ENCODE data around the gene CDC42BPB. TPM values are rescaled to one million over a fixed set of nuclear protein-coding genes. Genes with fewer than 3 reads are reported as not detected.

CDC42BPB gene
- polyA plus RNA-seq, 1 donor (not counting 4 experiments of a cell fraction or from before 2014, with no cell fraction given), result 41.3 TPM

DNA sequence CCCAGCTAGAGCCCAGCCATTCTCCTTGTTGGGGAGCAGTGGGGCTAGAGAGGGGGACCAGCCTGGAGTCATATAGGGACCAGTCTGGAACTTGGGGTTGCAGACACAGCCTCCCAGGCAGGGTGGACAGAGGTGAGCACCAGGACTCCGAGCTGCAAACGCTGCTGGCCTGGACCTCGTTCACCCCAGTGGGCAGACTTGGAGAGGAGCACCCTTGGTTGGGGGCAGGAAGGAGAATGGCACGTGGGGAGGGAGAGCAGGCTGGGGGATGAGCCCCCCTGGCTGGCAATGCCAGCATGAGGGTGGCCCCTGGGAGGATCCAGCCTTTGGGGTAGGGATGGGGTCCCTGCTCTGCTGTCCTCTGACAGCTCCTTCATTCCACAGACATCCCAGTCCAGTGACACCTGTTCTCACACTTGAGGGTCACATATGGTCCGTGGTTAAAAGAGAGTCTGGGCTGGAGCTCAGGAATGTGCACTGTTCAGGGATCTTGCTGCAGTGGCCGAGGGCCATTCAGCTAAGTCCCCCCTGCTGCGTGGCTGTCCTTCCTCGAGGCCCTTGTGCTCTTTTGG lies 29.5 kb upstream of the CDC42BPB start:
- no peak overlapping the region for H3K4me3 ChIP-seq (ENCODE audit: control insufficient read depth in 2 of 3, extremely low read depth in 1 of 3, insufficient read depth in 2 of 3, low read depth in 1 of 3, low read length in 3 of 3)
- no peak overlapping the region for H3K4me2 ChIP-seq (ENCODE audit: control insufficient read depth, extremely low read depth, insufficient read depth, low read depth, low read length)
- no peaks in the 10 kb centered on the region for H3K4me1 ChIP-seq (ENCODE audit: control insufficient read depth, extremely low read depth, insufficient read depth, low read length)
- H3K9me3 ChIP-seq (ENCODE audit: control insufficient read depth, low read depth, low read length), result no peaks in the 10 kb centered on the region
- no peaks in the 10 kb centered on the region for H3K36me3 ChIP-seq (ENCODE audit: control insufficient read depth in 2 of 2, extremely low read depth in 1 of 2, insufficient read depth in 2 of 2, low read length in 2 of 2)
- peaks cover 35% of the 10 kb centered on the region for H3K27me3 ChIP-seq (ENCODE audit: control insufficient read depth, extremely low read depth, insufficient read depth, low read length)
- no peak for TF ChIP-seq EZH2 (IDR thresholded peaks at IDR 0.05; ENCODE audit: low read length)
- TF ChIP-seq, protein P1, sequence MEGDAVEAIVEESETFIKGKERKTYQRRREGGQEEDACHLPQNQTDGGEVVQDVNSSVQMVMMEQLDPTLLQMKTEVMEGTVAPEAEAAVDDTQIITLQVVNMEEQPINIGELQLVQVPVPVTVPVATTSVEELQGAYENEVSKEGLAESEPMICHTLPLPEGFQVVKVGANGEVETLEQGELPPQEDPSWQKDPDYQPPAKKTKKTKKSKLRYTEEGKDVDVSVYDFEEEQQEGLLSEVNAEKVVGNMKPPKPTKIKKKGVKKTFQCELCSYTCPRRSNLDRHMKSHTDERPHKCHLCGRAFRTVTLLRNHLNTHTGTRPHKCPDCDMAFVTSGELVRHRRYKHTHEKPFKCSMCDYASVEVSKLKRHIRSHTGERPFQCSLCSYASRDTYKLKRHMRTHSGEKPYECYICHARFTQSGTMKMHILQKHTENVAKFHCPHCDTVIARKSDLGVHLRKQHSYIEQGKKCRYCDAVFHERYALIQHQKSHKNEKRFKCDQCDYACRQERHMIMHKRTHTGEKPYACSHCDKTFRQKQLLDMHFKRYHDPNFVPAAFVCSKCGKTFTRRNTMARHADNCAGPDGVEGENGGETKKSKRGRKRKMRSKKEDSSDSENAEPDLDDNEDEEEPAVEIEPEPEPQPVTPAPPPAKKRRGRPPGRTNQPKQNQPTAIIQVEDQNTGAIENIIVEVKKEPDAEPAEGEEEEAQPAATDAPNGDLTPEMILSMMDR (optimal IDR thresholded peaks at IDR 0.05 in 1 of 3, IDR thresholded peaks at IDR 0.05 in 1 of 3, conservative IDR thresholded peaks at IDR 0.05 in 1 of 3; ENCODE audit: extremely low read depth in 1 of 3, insufficient read depth in 2 of 3, low read length in 3 of 3), result no peak
- FAIRE-seq, result no peak
- no peaks in the 10 kb centered on the region for H4K20me1 ChIP-seq (ENCODE audit: control insufficient read depth, extremely low read depth, insufficient read depth, low read length)
- H2AFZ ChIP-seq (ENCODE audit: control insufficient read depth, low read length), result no peak overlapping the region
- DNase-seq (ENCODE audit: low read depth, low spot score), result no peak
- H3K9me1 ChIP-seq (ENCODE audit: control insufficient read depth, extremely low read depth, insufficient read depth, low read length), result no peaks in the 10 kb centered on the region
- H3K9ac ChIP-seq (ENCODE audit: control insufficient read depth, extremely low read depth, insufficient read depth, low read length), result no peak overlapping the region
- H3K27ac ChIP-seq (ENCODE audit: control insufficient read depth, insufficient read depth, low read length), result no peak overlapping the region
- H3K79me2 ChIP-seq (ENCODE audit: control insufficient read depth, insufficient read depth, low read length), result no peaks in the 10 kb centered on the region
- dilution Hi-C loops (cut with MboI; ENCODE audit: extremely low pct_ligation_motif_present, low sequenced_read_pairs), result no loop called here

DNA sequence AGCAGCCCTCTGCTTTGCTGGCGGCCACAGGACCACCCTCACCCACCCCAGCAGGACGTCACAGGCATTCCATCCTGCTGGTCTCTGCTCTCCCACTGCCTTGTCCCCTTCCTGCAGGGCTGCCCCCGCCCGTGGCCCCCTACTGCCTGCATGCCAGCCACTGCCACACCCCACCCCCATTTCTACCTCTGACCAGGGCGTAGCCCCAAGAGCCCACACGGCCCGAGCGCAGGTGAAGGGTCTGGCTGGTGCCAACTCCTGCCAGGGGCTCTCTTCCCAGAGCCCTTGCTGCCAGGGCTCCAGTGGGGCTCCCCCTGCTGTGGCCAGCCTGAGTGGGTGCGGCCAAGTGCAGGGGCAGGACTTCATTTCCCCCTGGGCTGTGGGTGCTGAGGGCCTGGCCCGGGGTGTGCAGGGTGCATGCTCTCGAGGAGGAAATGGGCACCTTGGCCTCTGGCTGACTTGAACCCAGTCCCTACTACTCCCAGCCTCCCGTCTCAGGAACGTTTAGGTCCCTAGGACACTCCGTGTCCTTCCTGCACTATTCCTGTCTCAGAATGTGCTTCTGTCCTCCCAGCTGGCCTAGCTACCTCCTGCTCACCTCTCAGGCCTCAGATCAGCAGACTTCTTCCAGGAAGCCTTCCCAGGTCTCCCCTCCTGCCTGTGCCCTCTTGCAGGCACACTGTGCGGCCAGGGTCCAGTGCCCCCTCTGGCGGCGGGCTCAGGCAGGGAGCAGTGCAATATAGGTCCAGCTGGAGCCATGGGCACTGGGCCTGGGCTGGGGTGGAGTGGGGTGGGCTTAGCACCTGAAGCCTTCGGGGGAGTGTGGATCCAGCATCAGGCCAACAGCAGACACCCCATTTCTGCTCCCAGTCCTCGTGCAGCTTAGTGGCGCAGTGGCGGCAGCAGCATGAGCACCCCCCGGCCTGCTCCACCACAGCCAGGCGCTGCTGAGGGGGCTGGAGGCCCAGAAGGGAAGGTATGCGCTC lies 28.1 kb upstream of the CDC42BPB start:
- H3K27me3 ChIP-seq (ENCODE audit: control insufficient read depth, extremely low read depth, insufficient read depth, low read length), result peaks cover 27% of the 10 kb centered on the region
- H3K9me3 ChIP-seq (ENCODE audit: control insufficient read depth, low read depth, low read length), result no peaks in the 10 kb centered on the region
- no peak for TF ChIP-seq EZH2 (IDR thresholded peaks at IDR 0.05; ENCODE audit: low read length)
- TF ChIP-seq, protein P1 (optimal IDR thresholded peaks at IDR 0.05 in 1 of 3, IDR thresholded peaks at IDR 0.05 in 1 of 3, conservative IDR thresholded peaks at IDR 0.05 in 1 of 3; ENCODE audit: extremely low read depth in 1 of 3, insufficient read depth in 2 of 3, low read length in 3 of 3), result no peak
- no peaks in the 10 kb centered on the region for H3K4me1 ChIP-seq (ENCODE audit: control insufficient read depth, extremely low read depth, insufficient read depth, low read length)
- H3K36me3 ChIP-seq (ENCODE audit: control insufficient read depth in 2 of 2, extremely low read depth in 1 of 2, insufficient read depth in 2 of 2, low read length in 2 of 2), result no peaks in the 10 kb centered on the region
- H2AFZ ChIP-seq (ENCODE audit: control insufficient read depth, low read length), result no peak overlapping the region
- H4K20me1 ChIP-seq (ENCODE audit: control insufficient read depth, extremely low read depth, insufficient read depth, low read length), result no peaks in the 10 kb centered on the region
- H3K9ac ChIP-seq (ENCODE audit: control insufficient read depth, extremely low read depth, insufficient read depth, low read length), result no peak overlapping the region
- no peak for FAIRE-seq
- H3K4me2 ChIP-seq (ENCODE audit: control insufficient read depth, extremely low read depth, insufficient read depth, low read depth, low read length), result no peak overlapping the region
- no peak overlapping the region for H3K27ac ChIP-seq (ENCODE audit: control insufficient read depth, insufficient read depth, low read length)
- H3K9me1 ChIP-seq (ENCODE audit: control insufficient read depth, extremely low read depth, insufficient read depth, low read length), result no peaks in the 10 kb centered on the region
- dilution Hi-C loops (cut with MboI; ENCODE audit: extremely low pct_ligation_motif_present, low sequenced_read_pairs), result no loop called here
- no peak overlapping the region for H3K4me3 ChIP-seq (ENCODE audit: control insufficient read depth in 2 of 3, extremely low read depth in 1 of 3, insufficient read depth in 2 of 3, low read depth in 1 of 3, low read length in 3 of 3)
- no peak for DNase-seq (ENCODE audit: low read depth, low spot score)
- H3K79me2 ChIP-seq (ENCODE audit: control insufficient read depth, insufficient read depth, low read length), result no peaks in the 10 kb centered on the region
